Measurements from ENCODE around the gene DNAH14. TPM values are rescaled to one million over a fixed set of nuclear protein-coding genes. Genes with fewer than 3 reads are reported as not detected.

The DNAH14 gene
- total RNA-seq, 1 experiment from 2014 or later = 57.3 TPM

GRCh38 chr1:225426395-225427234 lies 497.1 kb downstream of the DNAH14 start:
- Histone ChIP-seq H3K36me3 (ENCODE audit: control insufficient read depth, insufficient read depth, low read length) (no peaks in the 10 kb centered on the region; the same call in 1 of the 2 replicates), H3K27me3 (replicated peaks; ENCODE audit: control insufficient read depth, insufficient read depth, low read length) (no peaks in the 10 kb centered on the region), H3K9me3 (no peaks in the 10 kb centered on the region), H3K4me3 (ENCODE audit: low read depth, low read length) (peak overlapping the region; percentile 82), H3K4me1 (peaks cover 23% of the 10 kb centered on the region)
- H3K27ac Mint-ChIP-seq (ENCODE audit: unreplicated experiment) = peak overlapping the region; percentile 14
- POLR2A ChIA-PET = interaction anchor here (0.6 kb wide), 2 partner anchors 8 to 9 kb away, joined by 3 read pairs; no protein-coding TSS in a partner anchor
- H3K4me1 Mint-ChIP-seq (ENCODE audit: low read depth, unreplicated experiment) = peaks cover 38% of the 10 kb centered on the region
- BruUV-seq (replicated peaks) = TSS peak; percentile 33
- CTCF ChIA-PET = interaction anchor here (2.6 kb wide), 1 partner anchor 8 kb away, joined by 11 read pairs; no protein-coding TSS in a partner anchor
- H3K9me3 Mint-ChIP-seq (ENCODE audit: unreplicated experiment) = no peaks in the 10 kb centered on the region
- intact Hi-C loops (cut with micrococcal nuclease; ENCODE audit: unreplicated experiment) = no loop called here
- TF ChIP-seq CTCF (IDR thresholded peaks at IDR 0.05; ENCODE audit: insufficient read depth in 1 of 2, low read depth in 1 of 2, low read length in 1 of 2, severe bottlenecking in 1 of 2, unreplicated experiment in 1 of 2) = no peak
- peaks cover 19% of the 10 kb centered on the region for H3K36me3 Mint-ChIP-seq (ENCODE audit: insufficient read depth, unreplicated experiment)
- DNase-seq = peak in 1 of 2 experiments; percentile 27
- H3K27me3 Mint-ChIP-seq (ENCODE audit: insufficient read depth, unreplicated experiment) = no peaks in the 10 kb centered on the region
- H3K4me3 Mint-ChIP-seq (ENCODE audit: unreplicated experiment) = peak overlapping the region; percentile 74

GRCh38 chr1:225427235-225428067 lies 498.0 kb downstream of the DNAH14 start, which contains the start of gene LBR:
Gene LBR, minus strand, starts transcription at chr1:225428038. Its CDS starts 3,963 bp downstream, at chr1:225424075.
- POLR2A ChIA-PET = interaction anchor here (0.6 to 1.6 kb wide), 4 partner anchors 9 to 14 kb away, joined by 3 to 8 read pairs (median 4); no protein-coding TSS in a partner anchor
- TF ChIP-seq CTCF (IDR thresholded peaks at IDR 0.05; ENCODE audit: insufficient read depth in 1 of 2, low read depth in 1 of 2, low read length in 1 of 2, severe bottlenecking in 1 of 2, unreplicated experiment in 1 of 2) = no peak
- peaks cover 23% of the 10 kb centered on the region for H3K4me1 ChIP-seq
- H3K4me3 Mint-ChIP-seq (ENCODE audit: unreplicated experiment) = peak within 1 kb of the TSS; percentile 74
- peaks cover 12% of the 10 kb centered on the region for H3K36me3 Mint-ChIP-seq (ENCODE audit: insufficient read depth, unreplicated experiment)
- no peaks in the 10 kb centered on the region for H3K9me3 ChIP-seq
- H3K27me3 Mint-ChIP-seq (ENCODE audit: insufficient read depth, unreplicated experiment) = no peaks in the 10 kb centered on the region
- H3K9me3 Mint-ChIP-seq (ENCODE audit: unreplicated experiment) = no peaks in the 10 kb centered on the region
- peaks cover 31% of the 10 kb centered on the region for H3K4me1 Mint-ChIP-seq (ENCODE audit: low read depth, unreplicated experiment)
- H3K27ac Mint-ChIP-seq (ENCODE audit: unreplicated experiment) = peak within 1 kb of the TSS; percentile 80
- H3K4me3 ChIP-seq (ENCODE audit: low read depth, low read length) = peak within 1 kb of the TSS; percentile 82
- no peaks in the 10 kb centered on the region; the same call in 1 of the 2 replicates for H3K36me3 ChIP-seq (ENCODE audit: control insufficient read depth, insufficient read depth, low read length)
- no TSS peak for BruUV-seq (replicated peaks)
- DNase-seq = peak in 1 of 2 experiments; percentile 43
- CTCF ChIA-PET = interaction anchor here (1.1 to 2.6 kb wide), 2 partner anchors 9 to 13 kb away, joined by 5 to 11 read pairs; no protein-coding TSS in a partner anchor
- no peaks in the 10 kb centered on the region for H3K27me3 ChIP-seq (replicated peaks; ENCODE audit: control insufficient read depth, insufficient read depth, low read length)
- intact Hi-C loops (cut with micrococcal nuclease; ENCODE audit: unreplicated experiment) = loop anchor here (1.0 kb wide), 2 partner anchors 9 to 14 kb away; no protein-coding TSS in a partner anchor

Measured in Caco-2 (cell line).